Panc1 (cell line): ENCODE results near the gene C5. TPM values are rescaled to one million over a fixed set of nuclear protein-coding genes. Genes with fewer than 3 reads are reported as not detected.

Experiments used
- ATAC-seq: fragments of 200-7000 bp; cut with Tn5 transposase; 2 replicates; pipeline ENCODE4 v1.9.1; 2020; ENCODE audit warnings: mild to moderate bottlenecking, moderate library complexity
- BruUV-seq: library from RNA; stranded (reverse); fragments of 400-500 nt; replicated peaks from 2 replicates; lab custom pipeline; 2021; lab: Mats Ljungman, UMichigan
- CTCF ChIA-PET: fragments of 300-600 bp; sonication (Branson Sonifier 250); formaldehyde crosslinking; loops from one replicate; lab custom pipeline; 2022; ENCODE audit warnings: antibody characterized with exemption; lab: Charles Lee
- POLR2A ChIA-PET: fragments of 300-600 bp; sonication (Branson Sonifier 250); formaldehyde crosslinking; loops from one replicate; lab custom pipeline; 2022; ENCODE audit warnings: antibody characterized with exemption; lab: Charles Lee
- DNase-seq: peaks from one replicate; pipeline ENCODE4 v3.0.0-alpha.2; 2010; ENCODE audit warnings: low read depth, low spot score
- H3K27ac ChIP-seq: 2 replicates; pipeline ENCODE4 v1.5.1; 2011; ENCODE audit warnings: mild to moderate bottlenecking, low read length, inconsistent platforms
- H3K27me3 ChIP-seq: fragments of 200-500 bp; sonication (Bioruptor generic); 2 replicates; pipeline ENCODE4 v1.6.0; 2014; ENCODE audit warnings: low read length, inconsistent platforms; ENCODE audit not compliant: control insufficient read depth, insufficient read depth
- H3K36me3 ChIP-seq: fragments of 200-500 bp; sonication (Bioruptor generic); 2 replicates; pipeline ENCODE4 v1.5.1; 2014; ENCODE audit warnings: inconsistent platforms, mild to moderate bottlenecking, low read length, moderate library complexity; ENCODE audit not compliant: control insufficient read depth, insufficient read depth
- H3K4me1 ChIP-seq: 2 replicates; pipeline ENCODE4 v1.5.1; 2011; ENCODE audit warnings: inconsistent platforms, mild to moderate bottlenecking, low read length, moderate library complexity; ENCODE audit not compliant: control insufficient read depth, insufficient read depth
- H3K4me3 ChIP-seq, 2 experiments: 2 replicates each; pipeline ENCODE4 v1.5.1; 2011 to 2012; ENCODE audit warnings: low read depth in 2 of 2, low read length in 2 of 2, mild to moderate bottlenecking in 2 of 2, inconsistent platforms in 1 of 2, moderate library complexity in 1 of 2
- H3K9me3 ChIP-seq: fragments of 200-500 bp; sonication (Bioruptor generic); 2 replicates; pipeline ENCODE4 v1.5.1; 2014; ENCODE audit warnings: low read depth, mild to moderate bottlenecking, inconsistent platforms, low read length, moderate library complexity; ENCODE audit not compliant: control insufficient read depth, insufficient read depth
- CTCF ChIP-seq: fragments of 450-650 bp; IDR thresholded peaks from 2 replicates; pipeline ENCODE4 v1.5.1; 2017; ENCODE audit warnings: mild to moderate bottlenecking
- POLR2AphosphoS5 ChIP-seq: IDR thresholded peaks from 2 replicates; pipeline ENCODE4 v1.6.1; 2012; ENCODE audit warnings: mild to moderate bottlenecking, low read depth, low read length, moderate library complexity
- SIN3A ChIP-seq: IDR thresholded peaks from 2 replicates; pipeline ENCODE4 v1.6.1; 2012; ENCODE audit warnings: low read depth, mild to moderate bottlenecking, low read length, moderate library complexity, borderline replicate concordance; ENCODE audit not compliant: insufficient read depth
- TCF7L2 ChIP-seq: IDR thresholded peaks from 2 replicates; pipeline ENCODE4 v1.6.1; 2011; ENCODE audit warnings: mild to moderate bottlenecking, low read depth, low read length, inconsistent platforms
- in situ Hi-C: cut with HindIII; loops from 2 replicates; pipeline ENCODE4 v1.10.0; 2016; ENCODE audit warnings: low sequenced_read_pairs, low pct_unique_long_range_greater_than_20kb
- intact Hi-C: fragments of 100-400 bp; cut with micrococcal nuclease; formaldehyde crosslinking; loops from one replicate; pipeline ENCODE4 v1.10.0; 2022; ENCODE audit not compliant: unreplicated experiment
- total RNA-seq: library from RNA; stranded (reverse); gene quantifications from one replicate; pipeline ENCODE4 v1.2.1, GENCODE V29; 2021; ENCODE audit not compliant: unreplicated experiment
- TF ChIP-seq, protein P1 (sequence below), 2 experiments: IDR thresholded peaks; 2 replicates each; pipeline ENCODE4 v1.6.1; 2011 to 2012; ENCODE audit warnings: low read depth in 2 of 2, control low read depth in 1 of 2, low read length in 1 of 2, mild to moderate bottlenecking in 1 of 2, moderate library complexity in 1 of 2; ENCODE audit not compliant: insufficient read depth in 1 of 2

Gene C5
- total RNA-seq, 1 experiment from 2014 or later: 1.6 TPM

DNA sequence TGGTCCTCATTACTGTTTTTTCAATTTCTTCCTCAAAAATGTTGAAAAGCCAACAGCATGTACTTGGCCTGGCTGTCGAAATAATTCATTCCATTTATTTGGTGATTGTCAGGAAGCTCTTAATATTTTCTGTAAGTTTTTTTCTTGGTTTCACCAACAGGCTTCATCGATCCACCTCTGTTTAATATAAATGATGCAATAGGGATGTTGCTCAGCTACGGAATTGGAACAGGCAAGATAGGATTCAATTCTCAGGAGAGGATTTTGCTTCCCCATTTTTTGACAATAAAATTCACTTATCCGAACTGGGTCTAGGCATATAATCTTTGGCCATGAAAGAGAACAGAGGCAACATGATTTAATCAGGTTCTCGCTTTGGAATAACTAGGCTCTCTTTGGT lies 30.8 kb downstream of the C5 start:
- ATAC-seq (no peak), DNase-seq (no peak)
- in situ Hi-C loops: no loop called here
- no peak overlapping the region for H3K4me3 ChIP-seq
- no peaks in the 10 kb centered on the region for H3K9me3 ChIP-seq
- H3K36me3 ChIP-seq: no peaks in the 10 kb centered on the region
- intact Hi-C loops: no loop called here
- TF ChIP-seq CTCF (no peak), POLR2AphosphoS5 (no peak), SIN3A (no peak), TCF7L2 (no peak)
- TF ChIP-seq, protein P1, sequence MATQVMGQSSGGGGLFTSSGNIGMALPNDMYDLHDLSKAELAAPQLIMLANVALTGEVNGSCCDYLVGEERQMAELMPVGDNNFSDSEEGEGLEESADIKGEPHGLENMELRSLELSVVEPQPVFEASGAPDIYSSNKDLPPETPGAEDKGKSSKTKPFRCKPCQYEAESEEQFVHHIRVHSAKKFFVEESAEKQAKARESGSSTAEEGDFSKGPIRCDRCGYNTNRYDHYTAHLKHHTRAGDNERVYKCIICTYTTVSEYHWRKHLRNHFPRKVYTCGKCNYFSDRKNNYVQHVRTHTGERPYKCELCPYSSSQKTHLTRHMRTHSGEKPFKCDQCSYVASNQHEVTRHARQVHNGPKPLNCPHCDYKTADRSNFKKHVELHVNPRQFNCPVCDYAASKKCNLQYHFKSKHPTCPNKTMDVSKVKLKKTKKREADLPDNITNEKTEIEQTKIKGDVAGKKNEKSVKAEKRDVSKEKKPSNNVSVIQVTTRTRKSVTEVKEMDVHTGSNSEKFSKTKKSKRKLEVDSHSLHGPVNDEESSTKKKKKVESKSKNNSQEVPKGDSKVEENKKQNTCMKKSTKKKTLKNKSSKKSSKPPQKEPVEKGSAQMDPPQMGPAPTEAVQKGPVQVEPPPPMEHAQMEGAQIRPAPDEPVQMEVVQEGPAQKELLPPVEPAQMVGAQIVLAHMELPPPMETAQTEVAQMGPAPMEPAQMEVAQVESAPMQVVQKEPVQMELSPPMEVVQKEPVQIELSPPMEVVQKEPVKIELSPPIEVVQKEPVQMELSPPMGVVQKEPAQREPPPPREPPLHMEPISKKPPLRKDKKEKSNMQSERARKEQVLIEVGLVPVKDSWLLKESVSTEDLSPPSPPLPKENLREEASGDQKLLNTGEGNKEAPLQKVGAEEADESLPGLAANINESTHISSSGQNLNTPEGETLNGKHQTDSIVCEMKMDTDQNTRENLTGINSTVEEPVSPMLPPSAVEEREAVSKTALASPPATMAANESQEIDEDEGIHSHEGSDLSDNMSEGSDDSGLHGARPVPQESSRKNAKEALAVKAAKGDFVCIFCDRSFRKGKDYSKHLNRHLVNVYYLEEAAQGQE (IDR thresholded peaks at IDR 0.05; ENCODE audit: insufficient read depth in 1 of 2, low read depth in 2 of 2, low read length in 1 of 2): no peak
- ChIA-PET CTCF (no interaction called here), POLR2A (no interaction called here)
- H3K27me3 ChIP-seq: no peaks in the 10 kb centered on the region
- no peak overlapping the region for H3K27ac ChIP-seq
- no TSS peak for BruUV-seq
- no peaks in the 10 kb centered on the region for H3K4me1 ChIP-seq

DNA sequence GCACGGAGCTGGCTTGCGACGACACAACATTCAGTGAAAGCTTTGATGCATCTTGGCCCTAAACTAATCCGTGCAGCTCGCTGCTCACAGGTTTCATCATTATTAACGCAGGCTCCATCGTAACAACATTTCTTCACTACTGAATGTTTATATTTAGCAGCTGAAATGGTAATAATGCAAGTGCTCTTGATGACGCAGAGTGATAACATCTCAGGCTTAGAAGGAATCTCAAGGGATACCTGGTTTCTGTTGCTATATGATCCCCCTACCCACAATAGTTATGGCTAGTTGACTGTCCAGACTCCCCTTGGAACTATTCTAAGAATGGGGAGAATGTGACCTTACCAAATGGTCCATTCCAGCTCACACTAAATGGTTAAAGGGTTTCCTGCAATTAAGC lies 36.2 kb downstream of the C5 start:
- H3K27me3 ChIP-seq: no peaks in the 10 kb centered on the region
- no peak overlapping the region for H3K27ac ChIP-seq
- TF ChIP-seq, protein P1 (IDR thresholded peaks at IDR 0.05; ENCODE audit: insufficient read depth in 1 of 2, low read depth in 2 of 2, low read length in 1 of 2): no peak
- TF ChIP-seq CTCF (no peak), POLR2AphosphoS5 (no peak), TCF7L2 (no peak), SIN3A (no peak)
- no peak for DNase-seq
- no peaks in the 10 kb centered on the region for H3K9me3 ChIP-seq
- H3K4me1 ChIP-seq: no peaks in the 10 kb centered on the region
- in situ Hi-C loops: no loop called here
- intact Hi-C loops: no loop called here
- no TSS peak for BruUV-seq
- no peak for ATAC-seq
- CTCF ChIA-PET: no interaction called here
- POLR2A ChIA-PET: no interaction called here
- H3K36me3 ChIP-seq: no peaks in the 10 kb centered on the region
- H3K4me3 ChIP-seq: no peak overlapping the region
